CD4-positive, alpha-beta T cell treated with Interleukin-17A for 4 hours (primary cell): ENCODE data around the gene PCDHGA8.
"Not testable (repeated sequence)": the region's sequence is repeated elsewhere in the genome, so short reads cannot be mapped to it uniquely, and the experiment has no call there.

Source experiments
- DNase-seq: peaks from one replicate; pipeline ENCODE4 v3.0.0-alpha.2; 2020; ENCODE audit warnings: mixed read lengths

The PCDHGA8 gene

DNA sequence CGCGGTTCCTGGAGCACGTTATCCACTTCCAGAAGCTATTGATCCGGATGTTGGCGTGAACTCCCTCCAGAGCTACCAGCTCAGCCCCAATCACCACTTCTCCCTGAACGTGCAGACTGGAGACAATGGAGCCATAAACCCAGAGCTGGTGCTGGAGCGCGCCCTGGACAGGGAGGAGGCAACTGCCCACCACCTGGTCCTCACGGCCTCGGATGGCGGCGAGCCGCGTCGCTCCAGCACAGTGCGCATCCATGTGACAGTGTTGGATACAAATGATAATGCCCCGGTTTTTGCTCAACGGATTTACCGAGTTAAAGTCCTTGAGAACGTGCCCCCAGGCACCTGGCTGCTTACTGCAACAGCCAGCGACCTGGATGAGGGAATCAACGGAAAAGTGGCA, 11.0 kb downstream of the PCDHGA8 start:
- no peak for DNase-seq

DNA sequence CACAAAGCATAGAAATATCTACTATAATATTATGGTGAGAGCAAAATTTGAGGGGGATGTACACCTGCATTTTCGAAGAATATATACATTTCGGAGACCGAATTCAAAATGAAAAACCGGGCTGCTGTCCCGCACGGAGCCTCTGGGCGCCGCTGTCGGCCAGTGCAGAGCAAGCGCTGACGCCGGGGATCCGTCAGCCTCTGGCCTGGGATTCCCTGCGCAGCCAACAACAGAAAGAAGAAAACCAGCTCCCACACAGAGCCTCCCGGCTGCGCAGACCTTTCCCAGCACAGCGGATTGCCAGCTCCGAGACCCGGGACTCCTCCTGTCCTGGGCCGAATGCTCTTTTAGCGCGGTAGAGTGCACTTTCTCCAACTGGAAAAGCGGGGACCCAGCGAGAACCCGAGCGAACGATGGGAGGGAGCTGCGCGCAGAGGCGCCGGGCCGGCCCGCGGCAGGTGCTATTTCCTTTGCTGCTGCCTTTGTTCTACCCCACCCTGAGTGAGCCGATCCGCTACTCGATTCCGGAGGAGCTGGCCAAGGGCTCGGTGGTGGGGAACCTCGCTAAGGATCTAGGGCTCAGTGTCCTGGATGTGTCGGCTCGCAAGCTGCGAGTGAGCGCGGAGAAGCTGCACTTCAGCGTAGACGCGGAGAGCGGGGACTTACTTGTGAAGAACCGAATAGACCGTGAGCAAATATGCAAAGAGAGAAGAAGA, 15.5 kb downstream of the PCDHGA8 start, which contains the start of gene PCDHGB6:
Gene PCDHGB6, plus strand, starts transcription at position 232 of the 716 bp plus-strand sequence. Its CDS starts 182 bp downstream, at position 414.
- DNase-seq = peak; percentile 47

DNA sequence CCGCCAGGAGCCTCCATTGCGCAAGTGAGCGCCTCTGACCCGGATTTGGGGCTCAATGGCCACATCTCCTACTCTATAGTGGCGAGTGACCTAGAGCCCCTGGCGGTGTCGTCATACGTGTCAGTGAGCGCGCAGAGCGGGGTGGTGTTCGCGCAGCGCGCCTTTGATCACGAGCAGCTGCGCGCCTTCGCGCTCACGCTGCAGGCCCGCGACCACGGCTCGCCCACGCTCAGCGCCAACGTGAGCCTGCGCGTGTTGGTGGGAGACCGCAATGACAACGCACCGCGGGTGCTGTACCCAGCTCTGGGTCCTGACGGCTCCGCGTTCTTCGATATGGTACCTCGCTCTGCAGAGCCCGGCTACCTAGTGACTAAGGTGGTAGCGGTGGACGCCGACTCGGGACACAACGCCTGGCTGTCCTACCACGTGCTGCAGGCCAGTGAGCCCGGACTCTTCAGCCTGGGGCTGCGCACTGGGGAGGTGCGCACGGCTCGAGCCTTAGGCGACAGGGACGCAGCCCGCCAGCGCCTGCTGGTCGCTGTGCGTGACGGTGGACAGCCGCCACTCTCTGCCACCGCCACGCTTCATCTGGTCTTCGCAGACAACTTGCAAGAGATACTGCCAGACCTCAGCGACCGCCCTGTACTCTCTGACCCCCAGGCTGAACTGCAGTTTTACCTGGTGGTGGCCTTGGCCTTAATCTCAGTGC, 17.3 kb downstream of the PCDHGA8 start:
- no peak for DNase-seq

DNA sequence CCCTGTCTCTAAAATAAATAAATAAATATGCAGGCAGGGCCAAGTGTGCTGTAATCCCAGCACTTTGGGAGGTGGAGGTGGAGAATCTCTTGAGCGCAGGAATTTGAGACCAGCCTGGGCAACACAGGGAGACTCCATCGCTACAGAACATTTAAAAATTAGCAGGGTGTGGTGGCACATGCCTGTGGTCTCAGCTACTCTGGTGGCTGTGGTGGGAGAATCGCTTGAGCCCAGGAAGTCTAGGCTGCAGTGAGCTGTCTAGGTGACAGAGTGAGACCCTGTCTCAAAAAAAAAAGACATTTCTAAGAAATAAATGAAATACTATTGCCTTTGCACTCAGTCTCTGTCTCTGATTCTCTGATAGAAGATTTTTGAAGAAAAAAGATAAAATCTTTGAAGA, 19.1 kb downstream of the PCDHGA8 start:
- no peak for DNase-seq

DNA sequence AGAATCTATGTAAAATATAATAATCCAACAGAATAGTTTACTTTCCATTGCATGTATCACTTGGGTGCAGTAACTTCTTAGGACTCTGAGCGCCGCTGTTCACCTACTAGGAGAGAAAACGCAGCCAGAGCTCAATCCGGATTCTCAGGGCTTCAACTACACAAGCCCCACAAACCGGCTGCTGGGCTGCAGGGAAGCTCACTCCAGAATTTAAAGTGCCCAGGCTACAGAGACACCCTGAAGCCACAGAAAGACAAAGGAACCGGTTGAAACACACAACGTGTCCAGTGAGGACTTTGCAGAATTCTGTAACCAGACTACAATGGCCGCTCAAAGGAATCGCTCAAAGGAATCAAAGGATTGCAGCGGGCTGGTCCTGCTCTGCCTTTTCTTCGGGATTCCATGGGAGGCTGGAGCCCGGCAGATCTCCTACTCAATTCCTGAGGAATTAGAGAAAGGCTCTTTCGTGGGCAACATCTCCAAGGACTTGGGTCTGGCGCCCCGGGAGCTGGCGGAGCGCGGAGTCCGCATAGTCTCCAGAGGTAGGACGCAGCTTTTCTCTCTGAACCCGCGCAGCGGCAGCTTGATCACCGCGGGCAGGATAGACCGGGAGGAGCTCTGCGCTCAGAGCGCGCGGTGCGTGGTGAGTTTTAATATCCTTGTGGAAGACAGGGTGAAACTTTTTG, 20.6 kb downstream of the PCDHGA8 start, which contains the start of gene PCDHGA10:
Gene PCDHGA10, plus strand, starts transcription at position 134 of the 686 bp plus-strand sequence. Its CDS starts 189 bp downstream, at position 323.
- peak; percentile 63 for DNase-seq

DNA sequence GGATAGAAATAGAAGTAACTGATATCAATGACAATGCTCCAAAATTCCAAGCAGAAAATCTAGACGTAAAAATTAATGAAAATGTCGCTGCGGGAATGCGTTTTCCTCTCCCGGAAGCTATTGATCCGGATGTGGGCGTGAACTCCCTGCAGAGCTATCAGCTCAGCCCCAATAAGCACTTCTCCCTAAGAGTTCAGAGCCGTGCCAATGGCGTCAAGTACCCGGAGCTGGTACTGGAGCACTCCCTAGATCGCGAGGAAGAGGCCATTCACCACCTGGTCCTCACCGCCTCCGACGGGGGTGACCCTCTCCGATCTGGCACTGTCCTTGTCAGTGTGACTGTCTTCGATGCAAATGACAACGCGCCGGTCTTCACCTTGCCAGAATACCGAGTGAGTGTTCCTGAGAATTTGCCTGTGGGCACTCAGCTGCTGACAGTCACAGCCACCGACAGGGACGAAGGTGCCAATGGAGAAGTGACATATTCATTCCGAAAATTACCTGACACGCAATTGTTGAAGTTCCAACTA, 21.2 kb downstream of the PCDHGA8 start:
- DNase-seq = no peak

DNA sequence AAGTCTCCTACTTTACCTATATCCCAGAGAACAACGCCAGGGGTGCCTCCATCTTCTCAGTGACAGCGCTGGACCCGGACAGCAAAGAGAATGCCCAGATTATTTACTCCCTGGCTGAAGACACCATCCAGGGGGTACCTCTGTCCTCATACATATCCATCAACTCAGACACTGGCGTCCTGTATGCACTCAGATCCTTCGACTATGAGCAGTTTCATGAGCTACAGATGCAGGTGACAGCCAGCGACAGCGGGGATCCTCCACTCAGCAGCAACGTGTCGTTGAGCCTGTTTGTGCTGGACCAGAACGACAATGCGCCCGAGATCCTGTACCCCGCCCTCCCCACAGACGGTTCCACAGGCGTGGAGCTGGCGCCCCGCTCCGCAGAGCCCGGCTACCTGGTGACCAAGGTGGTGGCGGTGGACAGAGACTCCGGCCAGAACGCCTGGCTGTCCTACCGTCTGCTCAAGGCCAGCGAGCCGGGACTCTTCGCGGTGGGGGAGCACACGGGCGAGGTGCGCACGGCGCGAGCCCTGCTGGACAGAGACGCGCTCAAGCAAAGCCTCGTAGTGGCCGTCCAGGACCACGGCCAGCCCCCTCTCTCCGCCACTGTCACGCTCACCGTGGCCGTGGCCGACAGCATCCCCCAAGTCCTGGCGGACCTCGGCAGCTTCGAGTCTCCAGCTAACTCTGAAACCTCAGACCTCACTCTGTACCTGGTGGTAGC, 22.3 kb downstream of the PCDHGA8 start:
- not testable (repeated sequence) for DNase-seq

DNA sequence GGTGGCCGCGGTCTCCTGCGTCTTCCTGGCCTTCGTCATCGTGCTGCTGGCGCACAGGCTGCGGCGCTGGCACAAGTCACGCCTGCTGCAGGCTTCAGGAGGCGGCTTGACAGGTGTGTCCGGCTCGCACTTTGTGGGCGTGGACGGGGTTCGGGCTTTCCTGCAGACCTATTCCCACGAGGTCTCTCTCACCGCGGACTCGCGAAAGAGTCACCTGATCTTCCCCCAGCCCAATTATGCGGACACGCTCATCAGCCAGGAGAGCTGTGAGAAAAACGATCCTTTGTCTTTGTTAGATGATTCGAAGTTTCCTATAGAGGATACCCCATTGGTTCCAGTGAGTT, 22.8 kb downstream of the PCDHGA8 start:
- DNase-seq = not testable (repeated sequence)

DNA sequence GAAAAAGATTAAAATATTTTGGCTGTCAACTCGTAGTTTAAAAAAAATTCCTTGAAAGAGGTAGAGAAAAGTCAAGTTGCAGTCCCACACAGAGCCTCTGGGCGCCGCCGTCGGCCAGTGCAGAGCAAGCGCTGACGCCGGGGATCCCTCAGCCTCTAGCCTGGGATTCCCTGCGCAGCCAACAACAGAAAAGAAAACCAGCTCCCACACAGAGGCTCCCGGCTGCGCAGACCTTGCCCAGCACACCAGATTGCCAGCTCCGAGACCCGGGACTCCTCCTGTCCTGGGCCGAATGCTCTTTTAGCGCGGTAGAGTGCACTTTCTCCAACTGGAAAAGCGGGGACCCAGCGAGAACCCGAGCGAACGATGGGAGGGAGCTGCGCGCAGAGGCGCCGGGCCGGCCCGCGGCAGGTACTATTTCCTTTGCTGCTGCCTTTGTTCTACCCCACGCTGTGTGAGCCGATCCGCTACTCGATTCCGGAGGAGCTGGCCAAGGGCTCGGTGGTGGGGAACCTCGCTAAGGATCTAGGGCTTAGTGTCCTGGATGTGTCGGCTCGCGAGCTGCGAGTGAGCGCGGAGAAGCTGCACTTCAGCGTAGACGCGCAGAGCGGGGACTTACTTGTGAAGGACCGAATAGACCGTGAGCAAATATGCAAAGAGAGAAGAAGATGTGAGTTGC, 25.2 kb downstream of the PCDHGA8 start, which contains the start of gene PCDHGB7:
Gene PCDHGB7, plus strand, starts transcription at position 184 of the 679 bp plus-strand sequence. Its CDS starts 183 bp downstream, at position 367.
- peak; percentile 53 for DNase-seq

DNA sequence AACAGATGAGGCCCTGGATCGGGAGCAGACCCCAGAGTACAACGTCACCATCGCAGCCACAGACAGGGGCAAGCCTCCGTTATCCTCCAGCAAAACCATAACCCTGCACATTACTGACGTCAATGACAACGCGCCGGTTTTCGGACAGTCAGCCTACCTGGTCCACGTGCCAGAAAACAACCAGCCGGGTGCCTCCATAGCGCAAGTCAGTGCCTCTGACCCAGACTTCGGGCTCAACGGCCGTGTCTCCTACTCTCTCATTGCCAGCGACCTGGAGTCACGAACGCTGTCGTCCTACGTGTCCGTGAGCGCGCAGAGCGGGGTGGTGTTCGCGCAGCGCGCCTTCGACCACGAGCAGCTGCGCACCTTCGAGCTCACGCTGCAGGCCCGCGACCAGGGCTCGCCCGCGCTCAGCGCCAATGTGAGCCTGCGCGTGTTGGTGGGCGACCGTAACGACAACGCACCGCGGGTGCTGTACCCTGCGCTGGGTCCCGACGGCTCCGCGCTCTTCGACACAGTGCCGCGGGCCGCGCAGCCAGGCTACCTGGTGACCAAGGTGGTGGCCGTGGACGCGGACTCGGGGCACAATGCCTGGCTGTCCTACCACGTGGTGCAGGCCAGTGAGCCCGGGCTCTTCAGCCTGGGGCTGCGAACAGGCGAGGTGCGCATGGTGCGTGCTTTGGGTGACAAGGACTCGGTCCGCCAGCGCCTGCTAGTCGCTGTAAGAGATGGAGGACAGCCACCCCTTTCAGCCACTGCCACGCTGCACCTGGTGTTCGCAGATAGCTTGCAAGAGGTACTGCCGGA, 26.8 kb downstream of the PCDHGA8 start:
- no peak for DNase-seq

DNA sequence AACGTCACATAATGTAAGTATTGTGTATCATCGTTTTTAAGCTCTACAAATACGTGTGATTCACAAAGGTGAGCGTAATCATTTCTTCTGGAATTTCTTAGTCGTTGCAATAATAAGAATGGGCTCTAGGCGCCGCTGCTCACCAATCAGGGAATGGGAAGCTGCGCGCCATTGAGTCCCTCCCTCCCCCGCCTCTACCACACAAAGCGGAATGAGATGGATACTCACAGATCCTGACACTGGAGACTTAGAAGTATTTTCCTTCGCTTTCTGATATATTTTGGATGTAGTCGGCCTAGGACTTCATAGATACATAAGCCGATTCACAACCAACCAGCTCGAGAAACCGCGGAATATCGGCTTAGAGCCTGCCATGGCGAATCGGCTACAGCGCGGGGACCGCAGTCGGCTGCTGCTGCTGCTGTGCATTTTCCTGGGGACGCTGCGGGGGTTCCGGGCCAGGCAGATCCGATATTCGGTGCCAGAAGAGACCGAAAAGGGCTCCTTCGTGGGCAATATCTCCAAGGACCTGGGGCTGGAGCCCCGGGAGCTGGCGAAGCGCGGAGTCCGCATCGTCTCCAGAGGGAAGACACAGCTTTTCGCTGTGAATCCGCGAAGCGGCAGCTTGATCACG, 28.5 kb downstream of the PCDHGA8 start, which contains the start of gene PCDHGA11:
Gene PCDHGA11, plus strand, starts transcription at position 197 of the 634 bp plus-strand sequence. Its CDS starts 177 bp downstream, at position 374.
- DNase-seq = peak; percentile 53

DNA sequence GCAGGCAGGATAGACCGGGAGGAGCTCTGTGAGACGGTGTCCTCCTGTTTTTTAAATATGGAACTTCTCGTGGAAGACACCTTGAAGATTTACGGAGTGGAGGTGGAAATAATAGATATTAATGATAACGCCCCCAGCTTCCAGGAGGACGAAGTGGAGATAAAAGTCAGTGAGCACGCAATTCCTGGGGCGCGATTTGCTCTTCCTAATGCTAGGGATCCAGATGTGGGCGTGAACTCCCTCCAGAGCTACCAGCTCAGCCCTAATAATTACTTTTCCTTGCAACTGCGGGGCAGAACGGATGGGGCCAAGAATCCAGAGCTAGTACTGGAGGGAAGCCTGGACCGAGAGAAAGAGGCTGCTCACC, 29.0 kb downstream of the PCDHGA8 start:
- no peak for DNase-seq

DNA sequence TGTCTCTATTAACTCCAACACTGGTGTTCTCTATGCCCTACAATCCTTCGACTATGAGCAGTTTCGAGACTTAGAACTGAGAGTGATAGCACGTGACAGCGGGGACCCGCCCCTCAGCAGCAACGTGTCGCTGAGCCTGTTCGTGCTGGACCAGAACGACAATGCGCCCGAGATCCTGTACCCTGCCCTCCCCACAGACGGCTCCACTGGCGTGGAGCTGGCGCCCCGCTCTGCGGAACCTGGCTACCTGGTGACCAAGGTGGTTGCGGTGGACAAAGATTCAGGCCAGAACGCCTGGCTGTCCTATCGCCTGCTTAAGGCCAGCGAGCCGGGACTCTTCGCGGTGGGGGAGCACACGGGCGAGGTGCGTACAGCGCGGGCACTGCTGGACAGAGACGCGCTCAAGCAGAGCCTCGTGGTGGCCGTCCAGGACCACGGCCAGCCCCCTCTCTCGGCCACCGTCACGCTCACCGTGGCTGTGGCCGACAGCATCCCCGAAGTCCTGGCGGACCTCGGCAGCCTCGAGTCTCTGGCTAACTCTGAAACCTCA, 30.4 kb downstream of the PCDHGA8 start:
- no peak for DNase-seq

DNA sequence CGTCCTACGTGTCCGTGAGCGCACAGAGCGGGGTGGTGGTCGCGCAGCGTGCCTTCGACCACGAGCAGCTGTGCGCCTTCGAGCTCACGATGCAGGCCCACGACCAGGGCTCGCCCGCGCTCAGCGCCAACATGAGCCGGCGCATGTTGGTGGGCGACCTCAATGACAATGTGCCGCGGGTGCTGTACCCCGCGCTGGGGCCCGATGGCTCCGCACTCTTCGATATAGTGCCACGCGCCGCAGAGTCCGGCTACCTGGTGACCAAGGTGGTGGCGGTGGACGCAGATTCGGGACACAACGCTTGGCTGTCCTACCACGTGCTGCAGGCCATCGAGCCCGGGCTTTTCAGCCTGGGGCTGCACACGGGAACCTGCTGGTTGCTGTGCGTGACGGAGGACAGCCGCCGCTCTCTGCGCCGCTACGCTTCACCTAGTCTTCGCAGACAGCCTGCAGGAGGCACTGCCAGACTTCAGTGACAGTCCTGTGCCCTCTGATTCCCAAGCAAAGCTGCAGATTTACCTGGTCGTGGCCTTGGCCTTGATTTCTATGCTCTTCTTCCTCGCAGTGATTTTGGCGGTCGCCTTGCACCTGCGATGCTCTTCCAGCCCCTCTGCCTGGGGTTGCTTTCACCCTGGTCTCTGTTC, 35.5 kb downstream of the PCDHGA8 start:
- no peak for DNase-seq

DNA sequence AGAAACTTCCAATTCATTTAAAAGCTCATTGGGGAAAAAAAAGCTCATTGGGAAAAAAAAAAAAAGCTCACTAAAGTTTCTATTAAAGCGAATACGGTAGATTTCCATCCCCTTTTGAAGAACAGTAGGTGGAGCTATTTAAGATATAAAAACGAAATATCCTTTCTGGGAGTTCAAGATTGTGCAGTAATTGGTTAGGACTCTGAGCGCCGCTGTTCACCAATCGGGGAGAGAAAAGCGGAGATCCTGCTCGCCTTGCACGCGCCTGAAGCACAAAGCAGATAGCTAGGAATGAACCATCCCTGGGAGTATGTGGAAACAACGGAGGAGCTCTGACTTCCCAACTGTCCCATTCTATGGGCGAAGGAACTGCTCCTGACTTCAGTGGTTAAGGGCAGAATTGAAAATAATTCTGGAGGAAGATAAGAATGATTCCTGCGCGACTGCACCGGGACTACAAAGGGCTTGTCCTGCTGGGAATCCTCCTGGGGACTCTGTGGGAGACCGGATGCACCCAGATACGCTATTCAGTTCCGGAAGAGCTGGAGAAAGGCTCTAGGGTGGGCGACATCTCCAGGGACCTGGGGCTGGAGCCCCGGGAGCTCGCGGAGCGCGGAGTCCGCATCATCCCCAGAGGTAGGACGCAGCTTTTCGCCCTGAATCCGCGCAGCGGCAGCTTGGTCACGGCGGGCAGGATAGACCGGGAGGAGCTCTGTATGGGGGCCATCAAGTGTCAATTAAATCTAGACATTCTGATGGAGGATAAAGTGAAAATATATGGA, 38.1 kb downstream of the PCDHGA8 start, which contains the start of gene PCDHGA12:
Gene PCDHGA12, plus strand, starts transcription at position 176 of the 782 bp plus-strand sequence. Its CDS starts 253 bp downstream, at position 429.
- DNase-seq = no peak

DNA sequence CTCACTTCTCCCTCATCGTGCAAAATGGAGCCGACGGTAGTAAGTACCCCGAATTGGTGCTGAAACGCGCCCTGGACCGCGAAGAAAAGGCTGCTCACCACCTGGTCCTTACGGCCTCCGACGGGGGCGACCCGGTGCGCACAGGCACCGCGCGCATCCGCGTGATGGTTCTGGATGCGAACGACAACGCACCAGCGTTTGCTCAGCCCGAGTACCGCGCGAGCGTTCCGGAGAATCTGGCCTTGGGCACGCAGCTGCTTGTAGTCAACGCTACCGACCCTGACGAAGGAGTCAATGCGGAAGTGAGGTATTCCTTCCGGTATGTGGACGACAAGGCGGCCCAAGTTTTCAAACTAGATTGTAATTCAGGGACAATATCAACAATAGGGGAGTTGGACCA, 38.9 kb downstream of the PCDHGA8 start:
- no peak for DNase-seq

DNA sequence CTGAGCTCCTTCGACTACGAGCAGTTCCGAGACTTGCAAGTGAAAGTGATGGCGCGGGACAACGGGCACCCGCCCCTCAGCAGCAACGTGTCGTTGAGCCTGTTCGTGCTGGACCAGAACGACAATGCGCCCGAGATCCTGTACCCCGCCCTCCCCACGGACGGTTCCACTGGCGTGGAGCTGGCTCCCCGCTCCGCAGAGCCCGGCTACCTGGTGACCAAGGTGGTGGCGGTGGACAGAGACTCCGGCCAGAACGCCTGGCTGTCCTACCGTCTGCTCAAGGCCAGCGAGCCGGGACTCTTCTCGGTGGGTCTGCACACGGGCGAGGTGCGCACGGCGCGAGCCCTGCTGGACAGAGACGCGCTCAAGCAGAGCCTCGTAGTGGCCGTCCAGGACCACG, 39.9 kb downstream of the PCDHGA8 start:
- not testable (repeated sequence) for DNase-seq

DNA sequence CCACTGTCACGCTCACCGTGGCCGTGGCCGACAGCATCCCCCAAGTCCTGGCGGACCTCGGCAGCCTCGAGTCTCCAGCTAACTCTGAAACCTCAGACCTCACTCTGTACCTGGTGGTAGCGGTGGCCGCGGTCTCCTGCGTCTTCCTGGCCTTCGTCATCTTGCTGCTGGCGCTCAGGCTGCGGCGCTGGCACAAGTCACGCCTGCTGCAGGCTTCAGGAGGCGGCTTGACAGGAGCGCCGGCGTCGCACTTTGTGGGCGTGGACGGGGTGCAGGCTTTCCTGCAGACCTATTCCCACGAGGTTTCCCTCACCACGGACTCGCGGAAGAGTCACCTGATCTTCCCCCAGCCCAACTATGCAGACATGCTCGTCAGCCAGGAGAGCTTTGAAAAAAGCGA, 40.3 kb downstream of the PCDHGA8 start:
- DNase-seq = not testable (repeated sequence)

DNA sequence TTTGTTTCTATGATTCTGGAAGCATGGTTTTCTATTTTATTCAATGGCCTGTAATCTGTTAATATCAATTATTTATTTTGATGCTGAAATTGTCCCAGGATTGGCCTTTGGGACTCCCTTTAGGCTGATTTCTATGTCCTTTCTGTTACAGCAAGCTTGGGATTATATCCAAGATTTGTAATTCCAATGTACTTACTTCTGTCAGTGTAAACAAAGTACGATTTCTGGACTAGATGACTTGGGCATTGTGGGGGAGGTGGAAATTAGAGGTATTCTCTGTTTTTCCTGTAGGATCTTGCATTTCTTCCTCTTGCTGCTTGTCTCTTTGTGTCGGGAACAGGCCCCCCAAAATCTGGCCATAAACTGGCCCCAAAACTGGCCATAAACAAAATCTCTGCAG, 41.6 kb downstream of the PCDHGA8 start:
- no peak for DNase-seq
